ENCODE data around the gene ZNF22. TPM values are rescaled to one million over a fixed set of nuclear protein-coding genes. Genes with fewer than 3 reads are reported as not detected.

The ZNF22 gene
- polyA plus RNA-seq, 3 donors = 16.0 to 34.4 (median 25.4) TPM

- H3K27ac ChIP-seq (ENCODE audit: low read depth, low read length) = no peak overlapping the region
- WGBS, 3 donors = 87 to 94% (median 91%) methylated on average over 10 of the region's 10 CpGs
These were observed 16.8 kb upstream of the ZNF22 start for GRCh38 chr10:44983895-44984278.

- H3K27ac ChIP-seq (ENCODE audit: low read depth, low read length) = no peak overlapping the region
- 95 to 97% (median 97%) methylated on average over 15 of the region's 15 CpGs for WGBS, 3 donors
These were observed 16.0 kb upstream of the ZNF22 start for GRCh38 chr10:44984671-44985101.

- H3K27ac ChIP-seq (ENCODE audit: low read depth, low read length) = no peak overlapping the region
- WGBS, 3 donors = 70 to 83% (median 75%) methylated on average over 9 of the region's 9 CpGs
These were observed 15.5 kb upstream of the ZNF22 start for GRCh38 chr10:44985175-44985681.

- no peak overlapping the region for H3K27ac ChIP-seq (ENCODE audit: low read depth, low read length)
- 91 to 97% (median 96%) methylated on average over 3 of the region's 3 CpGs for WGBS, 3 donors
These were observed 14.5 kb upstream of the ZNF22 start for GRCh38 chr10:44986179-44986578.

- H3K27ac ChIP-seq (ENCODE audit: low read depth, low read length) = no peak overlapping the region
- WGBS, 3 donors = 40 to 78% (median 48%) methylated on average over 3 of the region's 3 CpGs
These were observed 14.1 kb upstream of the ZNF22 start for GRCh38 chr10:44986670-44987069.

- 60 to 96% (median 93%) methylated on average over 10 of the region's 10 CpGs for WGBS, 3 donors
- no peak overlapping the region for H3K27ac ChIP-seq (ENCODE audit: low read depth, low read length)
These were observed 11.7 kb upstream of the ZNF22 start for GRCh38 chr10:44988957-44989585.

GRCh38 chr10:44989597-44990301 is 11.0 kb upstream of the ZNF22 start:
- 64 to 76% (median 75%) methylated on average over 14 of the region's 14 CpGs for WGBS, 3 donors
- H3K27ac ChIP-seq (ENCODE audit: low read depth, low read length) = no peak overlapping the region

- H3K27ac ChIP-seq (ENCODE audit: low read depth, low read length) = no peak overlapping the region
- WGBS, 3 donors = 18 to 34% (median 20%) methylated on average over 8 of the region's 8 CpGs
These were observed 10.4 kb upstream of the ZNF22 start for GRCh38 chr10:44990302-44990655.

GRCh38 chr10:44990965-44991364 is 9.8 kb upstream of the ZNF22 start:
- H3K27ac ChIP-seq (ENCODE audit: low read depth, low read length) = no peak overlapping the region
- 93 to 97% (median 94%) methylated on average over 7 of the region's 7 CpGs for WGBS, 3 donors

- 31 to 69% (median 51%) methylated on average over 5 of the region's 5 CpGs for WGBS, 3 donors
- no peak overlapping the region for H3K27ac ChIP-seq (ENCODE audit: low read depth, low read length)
These were observed 9.2 kb upstream of the ZNF22 start for GRCh38 chr10:44991571-44991970.

GRCh38 chr10:44992070-44992731 is 8.5 kb upstream of the ZNF22 start:
- 46 to 82% (median 64%) methylated on average over 11 of the region's 11 CpGs for WGBS, 3 donors
- no peak overlapping the region for H3K27ac ChIP-seq (ENCODE audit: low read depth, low read length)

GRCh38 chr10:44992732-44993225 is 7.9 kb upstream of the ZNF22 start:
- 94 to 95% (median 94%) methylated on average over 8 of the region's 8 CpGs for WGBS, 3 donors
- H3K27ac ChIP-seq (ENCODE audit: low read depth, low read length) = no peak overlapping the region

- no peak overlapping the region for H3K27ac ChIP-seq (ENCODE audit: low read depth, low read length)
- WGBS, 3 donors = 74 to 97% (median 95%) methylated on average over 14 of the region's 14 CpGs
These were observed 7.3 kb upstream of the ZNF22 start for GRCh38 chr10:44993226-44993921.

- WGBS, 3 donors = 82 to 92% (median 82%) methylated on average over 11 of the region's 11 CpGs
- H3K27ac ChIP-seq (ENCODE audit: low read depth, low read length) = no peak overlapping the region
These were observed 6.6 kb upstream of the ZNF22 start for GRCh38 chr10:44993922-44994751.

GRCh38 chr10:44994752-44995530 is 5.8 kb upstream of the ZNF22 start:
- no peak overlapping the region for H3K27ac ChIP-seq (ENCODE audit: low read depth, low read length)
- 68 to 72% (median 72%) methylated on average over 9 of the region's 9 CpGs for whole genome bisulfite sequencing, 3 donors

- no peak overlapping the region for H3K27ac ChIP-seq (ENCODE audit: low read depth, low read length)
- 15 to 31% (median 22%) methylated on average over 4 of the region's 4 CpGs for WGBS, 3 donors
These were observed 5.2 kb upstream of the ZNF22 start for GRCh38 chr10:44995581-44995913.

GRCh38 chr10:44995914-44996669 is 4.6 kb upstream of the ZNF22 start:
- 9 to 15% (median 14%) methylated on average over 9 of the region's 9 CpGs for WGBS, 3 donors
- H3K27ac ChIP-seq (ENCODE audit: low read depth, low read length) = peak overlapping the region; percentile 53
